Vagina (tissue), 2 donors: ENCODE measurements around the gene PRAC2. TPM values are rescaled to one million over a fixed set of nuclear protein-coding genes. Genes with fewer than 3 reads are reported as not detected.

Source experiments
- DNase-seq, 2 donors: peaks; one replicate each; pipeline ENCODE4 v3.0.0-alpha.2; 2017; ENCODE audit errors: extremely low spot score in 2 of 2
- H3K27ac ChIP-seq: fragments of 200-600 bp; sonication (generic); one replicate; pipeline ENCODE4 v1.5.1; 2019
- H3K27me3 ChIP-seq: fragments of 200-600 bp; sonication (generic); one replicate; pipeline ENCODE4 v1.5.1; 2019
- H3K36me3 ChIP-seq, 2 donors: fragments of 200-600 bp; sonication (generic); one replicate each; pipeline ENCODE4 v1.5.1; 2017 to 2019
- H3K4me1 ChIP-seq: fragments of 200-600 bp; sonication (generic); one replicate; pipeline ENCODE4 v1.5.1; 2019
- H3K4me3 ChIP-seq, 2 donors: fragments of 200-600 bp; sonication (generic); 1 replicate in 1 of 2; 2 replicates in 1 of 2; pipeline ENCODE4 v1.5.1; 2016 to 2019
- H3K9me3 ChIP-seq: fragments of 200-600 bp; sonication (generic); one replicate; pipeline ENCODE4 v1.5.1; 2019
- POLR2A ChIP-seq, 2 donors: fragments of 450-650 bp; IDR thresholded peaks; one replicate each; pipeline ENCODE4 v1.6.1; 2017; ENCODE audit warnings: antibody characterized with exemption in 2 of 2, mild to moderate bottlenecking in 2 of 2, moderate library complexity in 2 of 2
- POLR2AphosphoS5 ChIP-seq, 2 donors: sonication (generic); formaldehyde crosslinking; IDR thresholded peaks; one replicate each; pipeline ENCODE4 v1.9.0; 2017; ENCODE audit warnings: antibody characterized with exemption in 2 of 2, mild to moderate bottlenecking in 2 of 2, low read depth in 1 of 2; ENCODE audit not compliant: insufficient read depth in 1 of 2
- intact Hi-C: fragments of 100-400 bp; cut with DNase I; formaldehyde crosslinking; loops from one replicate; pipeline ENCODE4 v1.15.1; 2023
- total RNA-seq: library from RNA; depleted of rRNA; stranded (reverse); fragments of >200 nt; gene quantifications from one replicate; pipeline ENCODE4 v1.2.3, GENCODE V29; 2016
- TF ChIP-seq, protein P1 (sequence below), 3 experiments: fragments of 450-650 bp in 2 of 3; fragments of 200-600 bp in 1 of 3; sonication (generic) in 1 of 3; IDR thresholded peaks; one replicate each; pipeline ENCODE4 v1.5.1; 2017 to 2019; ENCODE audit warnings: antibody characterized with exemption in 3 of 3, mild to moderate bottlenecking in 2 of 3, moderate library complexity in 2 of 3

The PRAC2 gene
- total RNA-seq, 1 donor from 2014 or later, result not detected

DNA sequence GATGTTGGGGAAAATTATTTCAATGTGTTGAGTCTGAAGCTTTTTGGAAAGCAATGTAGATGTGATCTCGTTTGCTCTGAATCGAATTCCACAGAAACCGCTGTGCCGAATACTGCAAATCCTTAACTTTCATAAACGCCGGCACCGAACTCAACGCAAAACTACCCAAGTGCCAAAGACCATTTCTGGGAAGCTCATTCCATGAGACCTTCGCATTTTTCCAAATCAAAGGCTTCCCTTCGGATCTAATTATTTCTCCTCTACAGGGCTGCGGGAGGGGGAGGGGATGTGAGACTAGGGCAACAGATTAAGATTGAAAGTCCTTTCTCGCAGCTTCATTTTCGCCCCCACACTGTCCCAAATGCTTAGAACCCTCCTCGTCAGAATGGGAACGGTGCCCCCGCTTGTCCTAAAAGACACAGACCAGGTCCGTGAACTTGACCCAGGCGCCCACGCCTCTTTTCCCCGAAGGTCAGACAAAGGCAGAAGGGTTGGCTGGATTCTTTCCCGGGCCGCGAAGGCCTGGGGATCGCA is 4.7 kb upstream of the PRAC2 start:
- Histone ChIP-seq H3K36me3 (no peaks in the 10 kb centered on the region), H3K4me3 (peak overlapping the region in 1 of 2 donors; percentile 46), H3K4me1 (peaks cover 23% of the 10 kb centered on the region), H3K27ac (peak overlapping the region; percentile 70), H3K27me3 (peaks cover 14% of the 10 kb centered on the region), H3K9me3 (no peaks in the 10 kb centered on the region)
- DNase-seq, result no peak
- intact Hi-C loops, result no loop called here
- TF ChIP-seq, protein P1, sequence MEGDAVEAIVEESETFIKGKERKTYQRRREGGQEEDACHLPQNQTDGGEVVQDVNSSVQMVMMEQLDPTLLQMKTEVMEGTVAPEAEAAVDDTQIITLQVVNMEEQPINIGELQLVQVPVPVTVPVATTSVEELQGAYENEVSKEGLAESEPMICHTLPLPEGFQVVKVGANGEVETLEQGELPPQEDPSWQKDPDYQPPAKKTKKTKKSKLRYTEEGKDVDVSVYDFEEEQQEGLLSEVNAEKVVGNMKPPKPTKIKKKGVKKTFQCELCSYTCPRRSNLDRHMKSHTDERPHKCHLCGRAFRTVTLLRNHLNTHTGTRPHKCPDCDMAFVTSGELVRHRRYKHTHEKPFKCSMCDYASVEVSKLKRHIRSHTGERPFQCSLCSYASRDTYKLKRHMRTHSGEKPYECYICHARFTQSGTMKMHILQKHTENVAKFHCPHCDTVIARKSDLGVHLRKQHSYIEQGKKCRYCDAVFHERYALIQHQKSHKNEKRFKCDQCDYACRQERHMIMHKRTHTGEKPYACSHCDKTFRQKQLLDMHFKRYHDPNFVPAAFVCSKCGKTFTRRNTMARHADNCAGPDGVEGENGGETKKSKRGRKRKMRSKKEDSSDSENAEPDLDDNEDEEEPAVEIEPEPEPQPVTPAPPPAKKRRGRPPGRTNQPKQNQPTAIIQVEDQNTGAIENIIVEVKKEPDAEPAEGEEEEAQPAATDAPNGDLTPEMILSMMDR (IDR thresholded peaks at IDR 0.05), result no peak
- TF ChIP-seq POLR2AphosphoS5 (IDR thresholded peaks at IDR 0.05; ENCODE audit: insufficient read depth in 1 of 2, low read depth in 1 of 2), result no peak
- TF ChIP-seq POLR2A (IDR thresholded peaks at IDR 0.05), result no peak

DNA sequence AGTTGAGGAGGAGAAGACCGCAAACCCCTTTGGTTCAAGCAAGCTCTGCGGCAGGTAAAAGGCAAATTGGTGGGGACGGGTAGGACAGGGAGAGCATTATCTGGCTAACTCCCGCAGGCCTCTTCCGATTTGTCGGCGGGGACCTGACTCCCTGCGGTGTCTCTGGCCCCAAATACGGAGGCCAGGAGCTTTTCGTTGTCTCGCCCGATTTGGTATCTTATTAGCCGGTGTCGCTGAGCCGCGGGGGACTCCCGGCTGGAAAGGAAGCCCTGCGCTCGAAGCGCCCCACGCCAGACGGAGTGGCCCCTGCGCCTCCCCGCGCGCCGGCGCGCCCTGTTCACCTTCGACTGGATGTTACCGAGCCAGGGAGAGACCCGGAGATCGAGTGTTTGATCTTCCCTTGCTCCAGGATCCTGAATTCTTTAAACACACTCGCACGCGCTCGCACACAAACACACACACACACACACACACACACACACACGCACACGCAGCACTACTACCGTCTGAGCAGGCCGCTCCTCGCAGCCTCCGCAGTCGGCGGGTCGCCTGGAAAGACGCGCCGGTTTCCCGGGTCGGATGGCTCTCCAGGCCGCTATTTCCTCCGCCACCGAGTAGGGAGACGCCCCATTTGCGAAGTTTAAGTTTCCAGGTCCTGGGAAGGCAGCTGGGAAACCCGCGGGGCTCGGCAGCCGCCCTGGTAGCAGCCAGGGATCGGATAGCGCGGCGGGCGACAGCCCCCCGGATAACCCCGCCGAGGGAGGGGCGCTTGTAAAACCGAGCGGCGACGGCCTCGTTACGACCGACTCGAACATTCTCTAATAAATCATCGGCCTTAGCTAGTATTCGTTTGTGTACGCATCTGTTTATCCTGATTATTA is 4.0 kb upstream of the PRAC2 start:
- H3K27ac ChIP-seq, result peak overlapping the region; percentile 70
- intact Hi-C loops, result no loop called here
- H3K27me3 ChIP-seq, result peaks cover 17% of the 10 kb centered on the region
- H3K9me3 ChIP-seq, result no peaks in the 10 kb centered on the region
- H3K4me1 ChIP-seq, result peaks cover 31% of the 10 kb centered on the region
- H3K36me3 ChIP-seq, result no peaks in the 10 kb centered on the region
- TF ChIP-seq POLR2A (IDR thresholded peaks at IDR 0.05) (no peak), POLR2AphosphoS5 (IDR thresholded peaks at IDR 0.05; ENCODE audit: insufficient read depth in 1 of 2, low read depth in 1 of 2) (no peak)
- TF ChIP-seq, protein P1 (IDR thresholded peaks at IDR 0.05), result no peak
- DNase-seq, result no peak
- H3K4me3 ChIP-seq, result peak overlapping the region; percentile 34 to 46

DNA sequence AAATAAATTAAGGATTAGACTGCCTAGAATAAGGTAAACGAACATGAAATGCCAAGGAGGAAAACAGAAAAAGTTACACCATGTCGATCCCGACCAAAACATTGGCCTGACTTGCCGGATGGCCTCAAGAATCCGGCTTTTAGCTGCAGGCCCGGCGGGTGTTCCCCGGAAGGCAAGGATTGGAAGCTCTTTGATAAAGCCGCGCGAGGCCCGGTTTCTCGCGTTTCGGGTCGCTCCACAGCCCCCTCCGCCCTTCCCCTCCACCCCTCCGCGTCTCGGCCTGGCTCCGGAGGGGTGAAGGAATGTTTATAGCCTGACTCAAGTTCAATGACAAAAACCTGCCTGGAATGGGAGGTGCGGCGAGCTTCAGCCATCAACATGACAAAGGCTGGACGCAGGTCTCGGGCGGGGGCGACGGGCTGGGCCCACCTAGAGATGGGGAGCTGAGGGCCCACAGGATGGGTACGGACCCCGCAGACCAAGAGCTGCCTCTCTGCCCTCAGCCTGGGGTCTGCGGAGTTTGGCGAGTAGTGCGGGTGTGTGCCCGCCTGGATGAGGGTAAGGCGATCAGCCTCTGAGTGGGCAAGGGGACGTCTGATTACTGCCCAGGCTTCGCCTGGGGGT is 3.2 kb upstream of the PRAC2 start:
- H3K36me3 ChIP-seq, result no peaks in the 10 kb centered on the region
- no peak for DNase-seq
- intact Hi-C loops, result no loop called here
- H3K9me3 ChIP-seq, result no peaks in the 10 kb centered on the region
- peak overlapping the region; percentile 70 for H3K27ac ChIP-seq
- no peak for TF ChIP-seq POLR2A (IDR thresholded peaks at IDR 0.05)
- TF ChIP-seq POLR2AphosphoS5 (IDR thresholded peaks at IDR 0.05; ENCODE audit: insufficient read depth in 1 of 2, low read depth in 1 of 2), result peak in 1 of 2 donors; percentile 22
- peaks cover 38% of the 10 kb centered on the region for H3K4me1 ChIP-seq
- peaks cover 17% of the 10 kb centered on the region for H3K27me3 ChIP-seq
- peak overlapping the region in 1 of 2 donors; percentile 46 for H3K4me3 ChIP-seq

DNA sequence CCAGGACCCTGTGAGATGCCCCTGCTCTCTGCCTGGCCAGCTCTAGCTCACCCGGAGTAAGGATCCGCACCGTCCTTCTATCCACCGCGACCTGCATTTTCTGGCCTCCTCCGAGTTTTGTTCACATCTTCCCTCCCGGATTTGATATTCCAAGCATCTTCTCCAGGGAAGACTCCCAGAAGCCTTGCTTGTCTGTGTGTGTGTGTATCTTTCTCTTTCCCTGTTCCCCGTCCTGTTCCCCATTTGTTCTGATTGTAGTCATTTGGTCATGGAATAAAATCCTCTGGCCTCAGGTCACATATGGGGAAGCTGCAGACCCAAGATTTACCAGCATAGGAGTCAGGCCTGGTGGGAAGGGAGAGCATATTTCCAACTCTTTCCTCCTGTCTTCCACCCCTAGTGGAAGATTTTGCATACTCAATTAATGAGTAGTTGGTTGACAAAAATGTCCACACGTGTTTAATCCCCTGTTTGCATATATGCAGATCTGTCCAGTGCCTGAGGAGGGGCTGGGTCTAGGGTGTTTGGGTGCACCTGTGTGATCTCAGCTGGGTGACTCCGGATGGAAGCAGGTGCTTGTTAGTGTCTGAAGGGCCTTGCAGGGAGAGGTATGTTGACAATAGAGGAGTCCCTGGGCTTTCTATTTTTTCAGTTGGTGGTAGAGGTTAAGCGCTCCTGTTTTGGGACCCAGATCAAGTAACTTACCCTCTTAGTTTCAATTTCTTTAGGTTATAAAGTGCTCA is 2.5 kb upstream of the PRAC2 start:
- Histone ChIP-seq H3K4me3 (peak overlapping the region in 1 of 2 donors; percentile 46), H3K27ac (peak overlapping the region; percentile 70), H3K4me1 (peaks cover 45% of the 10 kb centered on the region), H3K9me3 (no peaks in the 10 kb centered on the region), H3K36me3 (no peaks in the 10 kb centered on the region), H3K27me3 (peaks cover 17% of the 10 kb centered on the region)
- TF ChIP-seq POLR2AphosphoS5 (IDR thresholded peaks at IDR 0.05; ENCODE audit: insufficient read depth in 1 of 2, low read depth in 1 of 2) (no peak), POLR2A (IDR thresholded peaks at IDR 0.05) (no peak)
- TF ChIP-seq, protein P1 (IDR thresholded peaks at IDR 0.05), result no peak
- no peak for DNase-seq
- intact Hi-C loops, result no loop called here

DNA sequence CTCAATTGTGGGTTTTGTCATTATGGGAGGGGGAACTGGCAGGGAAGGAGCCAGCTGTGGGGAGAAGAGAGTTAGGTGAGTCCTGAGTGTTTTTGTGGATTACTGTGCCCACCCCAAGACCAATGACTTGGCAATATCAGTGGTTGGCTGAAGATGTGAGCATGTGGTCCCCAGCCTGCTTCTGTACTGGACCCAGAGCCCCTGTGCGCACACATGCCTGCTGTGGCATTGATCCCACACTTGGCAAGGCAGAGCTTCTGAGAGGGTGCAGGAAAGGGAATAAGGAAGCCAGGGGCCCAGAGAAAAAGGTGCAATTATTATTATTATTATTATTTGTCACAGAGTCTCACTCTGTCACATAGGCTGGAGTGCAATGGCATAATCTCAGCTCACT is 2.0 kb upstream of the PRAC2 start:
- H3K27ac ChIP-seq, result no peak overlapping the region
- H3K27me3 ChIP-seq, result peaks cover 17% of the 10 kb centered on the region
- intact Hi-C loops, result no loop called here
- no peak for DNase-seq
- H3K4me3 ChIP-seq, result no peak overlapping the region
- H3K4me1 ChIP-seq, result peaks cover 48% of the 10 kb centered on the region
- H3K36me3 ChIP-seq, result no peaks in the 10 kb centered on the region
- TF ChIP-seq POLR2A (IDR thresholded peaks at IDR 0.05), result no peak
- TF ChIP-seq POLR2AphosphoS5 (IDR thresholded peaks at IDR 0.05; ENCODE audit: insufficient read depth in 1 of 2, low read depth in 1 of 2), result no peak
- TF ChIP-seq, protein P1 (IDR thresholded peaks at IDR 0.05), result no peak
- H3K9me3 ChIP-seq, result no peaks in the 10 kb centered on the region
